Superior temporal gyrus (tissue), 1 donor: ENCODE data around the gene ZNF317.
"Not testable (repeated sequence)": the region's sequence is repeated elsewhere in the genome, so short reads cannot be mapped to it uniquely, and the experiment has no call there.

Experiments
- DNase-seq: peaks from one replicate; pipeline ENCODE4 v3.0.0-alpha.2; 2016; ENCODE audit errors: extremely low spot score

The ZNF317 gene

DNA sequence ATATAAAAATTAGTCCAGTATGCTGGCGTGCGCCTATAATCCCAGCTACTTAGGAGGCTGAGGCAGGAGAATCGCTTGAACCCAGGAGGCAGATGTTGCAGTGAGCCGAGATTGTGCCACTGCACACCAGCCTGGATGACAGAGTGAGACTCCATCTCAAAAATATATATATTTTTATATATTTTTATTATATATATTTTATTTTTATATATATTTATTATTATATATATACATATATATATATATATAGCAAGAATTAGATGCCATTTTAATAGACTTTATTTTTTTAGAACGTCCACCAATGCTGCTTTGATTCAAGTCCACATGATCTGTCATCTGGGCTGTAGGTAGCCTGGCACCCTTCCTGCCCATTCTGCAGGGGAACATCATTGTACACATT is 35.1 kb downstream of the ZNF317 start:
- no peak for DNase-seq

DNA sequence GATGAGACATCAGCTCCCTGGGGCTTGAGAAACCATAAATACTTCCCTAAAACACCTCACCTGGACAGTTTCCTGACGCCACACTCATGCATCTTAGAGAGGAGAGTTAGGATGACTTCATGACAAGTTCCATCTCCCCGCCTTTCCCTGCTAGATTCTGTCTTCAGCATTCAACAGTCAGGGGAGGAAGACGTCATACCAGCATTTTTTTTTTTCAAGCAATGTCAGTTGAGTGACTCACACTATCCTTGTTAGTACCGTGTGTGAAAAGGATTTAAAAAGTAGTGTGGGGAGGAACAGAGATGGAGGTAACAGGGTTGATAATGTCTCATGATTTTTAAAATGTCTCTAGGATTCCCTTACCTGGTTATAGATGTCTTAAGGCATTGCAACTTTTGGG is 38.7 kb downstream of the ZNF317 start, which contains the start of gene OR7D2:
TSS of gene OR7D2 (plus strand) at position 79 of the 400 bp plus-strand sequence. CDS start 6,803 bp downstream, outside the sequence.
- no peak for DNase-seq

DNA sequence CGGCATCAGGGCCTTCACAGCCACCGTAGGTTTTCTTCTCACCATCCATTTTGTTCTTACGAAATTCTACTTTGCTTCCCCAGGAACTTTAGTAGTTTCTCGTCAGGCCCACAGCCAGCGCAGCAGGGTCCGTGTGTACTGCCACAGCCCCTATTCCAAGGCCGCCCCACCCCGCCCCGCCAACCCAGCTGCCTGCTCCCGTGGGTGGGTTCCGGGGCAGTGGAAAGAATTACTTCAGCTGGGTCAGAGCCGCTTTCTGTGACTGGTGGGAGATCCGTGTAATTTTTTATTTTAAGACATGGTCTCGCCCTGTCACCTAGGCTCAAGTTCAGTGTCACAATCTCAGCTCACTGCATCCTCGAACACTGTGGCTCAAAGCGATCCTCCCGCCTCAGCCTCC is 42.8 kb downstream of the ZNF317 start:
- no peak for DNase-seq

DNA sequence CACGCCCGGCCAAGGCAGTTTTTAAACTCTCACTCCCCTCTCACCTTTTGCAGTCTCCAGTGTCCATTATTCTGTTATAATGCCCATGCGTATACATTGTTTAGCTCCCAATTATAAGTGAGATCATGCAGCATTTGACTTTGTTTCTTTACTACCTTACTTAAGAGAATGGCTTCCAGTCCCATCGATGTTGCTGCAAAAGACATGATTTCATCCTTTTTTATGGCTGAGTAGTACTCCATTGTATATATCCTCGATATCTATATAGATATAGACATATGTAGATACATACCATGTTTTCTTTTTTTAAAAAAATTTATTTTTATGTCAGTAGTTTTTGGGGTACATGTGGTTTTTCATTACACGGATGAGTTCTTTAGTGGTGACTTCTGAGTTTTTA is 47.0 kb downstream of the ZNF317 start:
- DNase-seq: no peak

DNA sequence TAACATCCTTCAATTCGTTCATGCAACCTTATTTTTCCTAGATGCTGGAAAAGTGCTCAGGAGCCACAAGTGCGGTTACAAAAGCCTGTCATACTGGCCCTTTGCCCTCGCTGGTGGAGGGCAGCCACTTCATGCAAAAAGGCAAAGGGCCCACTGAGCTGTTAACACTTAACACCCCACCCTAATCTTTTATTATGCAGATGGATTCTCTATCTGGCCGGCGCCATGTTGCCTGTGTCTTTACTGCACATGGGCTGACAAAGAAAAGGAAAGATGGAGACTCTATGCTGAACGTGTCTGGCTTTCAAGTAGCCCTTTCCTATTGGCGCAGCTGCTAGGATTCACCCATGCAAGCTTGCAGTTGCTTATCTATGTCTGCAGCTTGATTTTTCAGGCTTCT is 49.3 kb downstream of the ZNF317 start:
- DNase-seq: no peak

DNA sequence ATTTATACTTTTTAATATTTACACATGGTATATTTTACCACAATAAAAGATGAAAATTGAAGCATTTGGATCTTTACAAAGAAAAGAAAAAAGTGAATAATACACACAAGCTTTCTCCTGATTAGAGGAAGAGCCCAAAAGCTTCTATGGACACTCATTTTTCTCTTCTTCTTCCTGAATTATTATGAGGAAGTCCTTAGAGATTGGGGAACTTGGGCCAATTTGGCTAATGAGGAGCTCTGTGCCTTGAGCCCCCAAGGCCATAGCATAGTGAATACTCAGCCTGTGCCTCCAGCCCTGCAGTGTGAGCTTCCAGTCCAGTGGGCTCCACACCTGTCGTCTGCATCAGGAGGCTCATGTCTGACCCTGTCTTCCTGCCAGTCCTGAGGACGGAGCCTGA is 57.8 kb downstream of the ZNF317 start:
- DNase-seq: not testable (repeated sequence)

DNA sequence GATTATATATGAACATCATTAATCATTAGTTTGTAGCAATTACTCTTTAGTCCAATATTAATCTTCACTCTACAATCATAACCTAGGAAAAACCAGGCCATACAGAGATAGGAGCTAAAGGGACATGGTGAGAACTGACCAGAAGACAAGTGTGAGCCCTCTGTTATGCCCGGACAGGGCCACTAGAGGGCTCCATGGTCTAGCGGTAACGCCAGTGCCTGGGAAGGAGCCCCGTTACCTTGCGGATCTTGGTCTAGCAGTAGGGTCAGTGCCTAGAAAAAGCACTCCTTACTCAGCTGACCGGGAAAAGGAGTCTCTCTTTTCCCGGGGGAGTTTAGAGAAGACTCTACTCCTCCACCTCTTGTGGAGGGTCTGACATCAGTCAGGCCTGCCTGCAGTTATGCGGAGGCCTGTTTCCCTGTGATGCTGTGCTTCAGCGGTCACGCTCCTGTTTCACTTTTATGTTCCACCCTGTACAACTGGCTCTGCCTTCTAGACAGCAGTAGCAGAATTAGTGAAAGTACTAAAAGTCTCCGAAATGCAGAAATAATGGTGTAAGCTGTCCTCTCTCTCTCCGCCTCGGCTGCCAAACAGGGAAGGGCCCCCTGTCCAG is 65.4 kb downstream of the ZNF317 start:
- DNase-seq: peak; percentile 77
